IPS-NIHi7 (cell line): ENCODE measurements around the gene CDK7.

Source experiments
- DNase-seq: peaks from one replicate; pipeline ENCODE4 v3.0.0; 2012; ENCODE audit warnings: mixed read lengths; ENCODE audit errors: extremely low spot score

CDK7 gene

GRCh38 chr5:69293882-69294281 lies 59.2 kb downstream of the CDK7 start:
- DNase-seq: no peak

- DNase-seq: no peak
Measured at GRCh38 chr5:69295088-69295754, 60.5 kb downstream of the CDK7 start.

GRCh38 chr5:69299625-69300024 lies 64.9 kb downstream of the CDK7 start:
- DNase-seq: no peak

GRCh38 chr5:69300537-69301203 lies 66.0 kb downstream of the CDK7 start:
- DNase-seq: no peak

- DNase-seq: no peak
Measured at GRCh38 chr5:69305512-69305911, 70.8 kb downstream of the CDK7 start.

- no peak for DNase-seq
Measured at GRCh38 chr5:69308046-69308553, 73.4 kb downstream of the CDK7 start.

GRCh38 chr5:69309380-69309779 lies 74.7 kb downstream of the CDK7 start:
- no peak for DNase-seq

GRCh38 chr5:69312459-69313160 lies 77.9 kb downstream of the CDK7 start:
- DNase-seq: no peak

GRCh38 chr5:69313428-69313827 lies 78.7 kb downstream of the CDK7 start:
- DNase-seq: no peak

GRCh38 chr5:69315972-69316371 lies 81.3 kb downstream of the CDK7 start:
- DNase-seq: no peak

- no peak for DNase-seq
Measured at GRCh38 chr5:69317391-69317790, 82.7 kb downstream of the CDK7 start.

GRCh38 chr5:69326365-69326764 lies 91.7 kb downstream of the CDK7 start:
- no peak for DNase-seq
